NCI-H1105 (cell line): ENCODE data around the gene PKD1L1.

Experiments used
- DNase-seq: peaks from one replicate; lab custom pipeline; 2025; lab: John Stamatoyannopoulos, UW

Gene PKD1L1

DNA sequence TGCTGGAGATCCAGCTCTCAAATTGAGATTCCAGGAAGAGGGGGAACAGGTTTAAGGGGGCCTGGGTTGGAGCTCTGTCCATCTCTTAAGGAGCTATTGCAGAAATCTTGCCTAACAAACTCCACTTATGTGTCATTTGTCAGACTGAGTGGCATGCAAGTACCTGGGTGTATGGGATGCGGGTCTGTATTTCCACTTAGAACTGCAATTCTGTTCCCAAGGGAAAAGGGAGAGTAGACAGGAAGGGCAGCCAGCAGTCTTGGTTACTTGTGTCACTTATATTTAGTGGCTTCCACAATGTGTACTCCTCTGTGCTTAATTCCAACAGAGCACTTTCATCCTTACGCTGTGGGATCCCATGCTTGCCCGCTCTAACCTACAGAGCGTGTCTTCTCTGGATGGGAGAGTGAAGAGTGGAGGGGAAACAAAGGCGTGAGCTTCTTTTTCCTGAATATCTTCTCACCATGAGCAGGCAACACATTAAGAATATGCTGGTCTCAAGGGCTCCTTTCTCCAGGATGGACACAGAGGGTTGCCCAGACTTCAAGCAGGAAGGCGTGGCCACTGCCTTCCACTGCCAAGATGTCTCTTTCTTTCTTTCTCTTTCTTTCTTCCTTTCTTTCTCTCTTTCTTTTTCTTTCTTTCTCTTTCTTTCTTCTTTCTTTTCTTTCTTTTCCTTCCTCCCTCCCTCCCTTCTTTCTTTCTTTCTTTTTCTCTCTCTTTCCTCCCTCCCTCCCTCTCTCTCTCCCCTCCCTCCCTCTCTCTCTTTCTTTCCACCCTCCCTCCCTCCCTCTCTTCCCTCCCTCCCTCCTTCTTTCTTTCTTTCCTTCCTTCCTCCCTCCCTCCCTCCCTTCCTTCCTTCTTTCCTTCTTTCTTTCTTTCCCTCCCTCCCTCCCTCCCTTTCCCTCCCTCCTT lies 212.6 kb downstream of the PKD1L1 start:
- no peak for DNase-seq

DNA sequence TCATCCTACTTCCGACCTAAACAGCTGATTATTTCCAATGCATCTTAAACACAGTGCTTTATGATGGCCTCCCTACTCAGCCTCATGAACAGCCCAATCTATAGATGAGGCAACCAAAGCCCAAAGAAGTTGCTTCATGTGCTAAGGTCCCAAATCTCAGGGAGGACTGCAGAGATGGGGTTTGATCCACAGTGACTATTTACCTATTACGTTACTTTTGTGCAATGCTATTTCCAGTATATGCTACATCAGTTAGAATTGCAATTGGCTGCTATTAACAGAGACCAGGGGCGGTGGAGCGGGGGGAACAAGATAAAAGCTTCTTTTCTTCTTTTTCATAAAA lies 213.3 kb downstream of the PKD1L1 start:
- no peak for DNase-seq

GRCh38 chr7:47734287-47734948 lies 213.8 kb downstream of the PKD1L1 start:
- DNase-seq: no peak

DNA sequence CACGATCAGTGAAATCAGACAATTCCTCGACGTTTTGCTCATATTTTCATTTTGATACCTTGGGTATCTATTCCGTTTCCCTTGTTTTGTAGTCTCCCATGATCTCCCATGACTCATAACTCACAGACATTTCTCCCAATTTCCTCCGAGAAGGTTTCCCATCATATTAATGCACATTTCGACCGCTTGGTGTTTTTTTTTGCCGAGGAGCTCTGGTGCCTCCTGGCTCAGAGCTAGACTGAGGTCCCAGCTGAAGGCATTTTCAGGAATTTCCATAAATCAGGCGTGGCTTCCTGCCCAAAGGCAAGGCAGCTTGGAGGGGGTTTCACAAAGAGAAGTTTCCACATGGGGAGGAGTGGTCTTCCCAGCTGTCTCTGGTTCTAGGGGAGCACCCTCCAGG lies 218.1 kb downstream of the PKD1L1 start:
- no peak for DNase-seq

DNA sequence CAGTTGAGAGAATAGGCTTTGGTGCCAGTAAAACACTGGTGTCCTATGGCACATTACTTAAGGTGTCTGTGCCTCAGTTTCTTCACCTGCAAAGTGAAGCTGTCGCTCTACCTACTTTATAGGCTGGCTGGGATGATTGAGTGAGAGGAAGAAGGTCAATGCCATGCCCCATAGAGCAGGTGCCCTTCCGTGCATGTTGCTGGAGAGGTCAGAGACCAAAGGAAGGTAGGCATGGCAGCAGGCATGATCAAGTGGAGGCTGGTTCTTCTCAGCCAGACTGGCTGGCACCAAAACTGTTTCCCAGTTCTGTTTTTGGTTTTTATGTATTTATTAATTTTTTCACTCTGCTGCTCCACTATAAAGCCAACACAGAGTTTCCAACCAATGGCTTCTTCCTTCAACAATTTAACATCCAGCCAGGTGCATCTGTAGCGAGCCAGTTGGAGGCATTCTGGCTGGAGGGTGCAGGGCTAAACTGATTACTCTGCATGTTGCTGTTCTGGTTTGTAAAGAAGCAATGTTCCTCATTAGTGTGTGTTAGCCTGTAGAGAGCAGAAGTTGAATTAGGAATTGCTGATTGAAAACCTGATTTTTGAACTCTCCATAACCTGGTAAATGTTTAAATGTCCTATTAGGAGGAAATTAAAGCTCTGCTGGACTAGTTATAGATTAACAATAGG lies 222.1 kb downstream of the PKD1L1 start:
- DNase-seq: no peak

GRCh38 chr7:47725031-47725780 lies 223.1 kb downstream of the PKD1L1 start:
- DNase-seq: no peak
